GM10266 (cell line): ENCODE measurements around the gene TMEM132C.

Source experiments
- DNase-seq: peaks from one replicate; pipeline ENCODE4 v3.0.0; 2012; ENCODE audit errors: extremely low spot score
- CTCF ChIP-seq: IDR thresholded peaks from 2 replicates; pipeline ENCODE4 v1.5.1; 2012; ENCODE audit warnings: mild to moderate bottlenecking, low read depth; ENCODE audit not compliant: control insufficient read depth, insufficient read depth; ENCODE audit errors: missing control alignments

The TMEM132C gene

GRCh38 chr12:128325646-128326045 lies 58.7 kb downstream of the TMEM132C start:
- no peak for TF ChIP-seq CTCF
- DNase-seq, result no peak

- no peak for DNase-seq
- no peak for TF ChIP-seq CTCF
Observed at GRCh38 chr12:128326406-128326805, 59.4 kb downstream of the TMEM132C start.

- TF ChIP-seq CTCF, result no peak
- DNase-seq, result no peak
Observed at GRCh38 chr12:128328961-128329360, 62.0 kb downstream of the TMEM132C start.

GRCh38 chr12:128336204-128337070 lies 69.5 kb downstream of the TMEM132C start:
- TF ChIP-seq CTCF, result no peak
- DNase-seq, result no peak

GRCh38 chr12:128337071-128337345 lies 70.0 kb downstream of the TMEM132C start:
- TF ChIP-seq CTCF, result no peak
- DNase-seq, result no peak

- DNase-seq, result no peak
Observed at GRCh38 chr12:128337431-128338170, 70.6 kb downstream of the TMEM132C start.

More at GRCh38 chr12:128337431-128338170, 70.6 kb downstream of the TMEM132C start:
- no peak for TF ChIP-seq CTCF
